Hepatocyte (in vitro differentiated cells): ENCODE results near the gene C11orf52. TPM values are rescaled to one million over a fixed set of nuclear protein-coding genes. Genes with fewer than 3 reads are reported as not detected.

Source experiments
- DNase-seq: peaks from one replicate; pipeline ENCODE4 v3.0.0-alpha.2; 2016; ENCODE audit warnings: low spot score
- H2AFZ ChIP-seq: fragments of 200-600 bp; sonication (generic); 2 replicates; pipeline ENCODE4 v1.6.0; 2016; ENCODE audit warnings: antibody characterized with exemption, mild to moderate bottlenecking
- H3K27ac ChIP-seq: fragments of 200-600 bp; sonication (generic); 2 replicates; pipeline ENCODE4 v1.5.1; 2016; ENCODE audit warnings: mild to moderate bottlenecking
- H3K27me3 ChIP-seq: fragments of 200-600 bp; sonication (generic); 2 replicates; pipeline ENCODE4 v1.6.1; 2016
- H3K36me3 ChIP-seq: fragments of 200-600 bp; sonication (generic); replicated peaks from 2 replicates; pipeline ENCODE4 v1.5.1; 2016; ENCODE audit warnings: low read depth; ENCODE audit not compliant: insufficient read depth
- H3K4me1 ChIP-seq: fragments of 200-600 bp; sonication (generic); 2 replicates; pipeline ENCODE4 v1.5.1; 2016; ENCODE audit warnings: mild to moderate bottlenecking, moderate library complexity; ENCODE audit not compliant: insufficient read depth
- H3K4me2 ChIP-seq: fragments of 200-600 bp; sonication (generic); 2 replicates; pipeline ENCODE4 v1.6.0; 2016
- H3K4me3 ChIP-seq: fragments of 200-600 bp; sonication (generic); 2 replicates; pipeline ENCODE4 v1.5.1; 2016; ENCODE audit warnings: mild to moderate bottlenecking
- H3K79me2 ChIP-seq: fragments of 200-600 bp; sonication (generic); 2 replicates; pipeline ENCODE4 v1.6.0; 2017; ENCODE audit warnings: mild to moderate bottlenecking
- H3K9me2 ChIP-seq: fragments of 200-600 bp; sonication (generic); replicated peaks from 2 replicates; pipeline ENCODE4 v1.6.0; 2017; ENCODE audit warnings: mild to moderate bottlenecking; ENCODE audit not compliant: insufficient read depth
- H3K9me3 ChIP-seq: fragments of 200-600 bp; sonication (generic); 2 replicates; pipeline ENCODE4 v1.5.1; 2016; ENCODE audit warnings: low read depth, mild to moderate bottlenecking
- H4K20me1 ChIP-seq: fragments of 200-600 bp; sonication (generic); 2 replicates; pipeline ENCODE4 v1.6.0; 2016; ENCODE audit warnings: mild to moderate bottlenecking; ENCODE audit not compliant: insufficient read depth, poor library complexity, severe bottlenecking
- CTCF ChIP-seq: fragments of 200-600 bp; sonication (generic); IDR thresholded peaks from 2 replicates; pipeline ENCODE4 v1.5.1; 2016; ENCODE audit warnings: antibody characterized with exemption, mild to moderate bottlenecking; ENCODE audit not compliant: poor library complexity
- EZH2 ChIP-seq: fragments of 200-600 bp; sonication (generic); IDR thresholded peaks from 2 replicates; pipeline ENCODE4 v1.6.1; 2016; ENCODE audit warnings: antibody characterized with exemption, mild to moderate bottlenecking, borderline replicate concordance
- EZH2phosphoT487 ChIP-seq: fragments of 200-600 bp; sonication (generic); IDR thresholded peaks from one replicate; pipeline ENCODE4 v1.6.1; 2018; ENCODE audit warnings: antibody characterized with exemption, mild to moderate bottlenecking, low read depth, moderate library complexity; ENCODE audit not compliant: unreplicated experiment, severe bottlenecking
- WGBS: methylation state at CpG from one replicate; pipeline ENCODE4 v1.1.6; 2016; ENCODE audit warnings: low lambda C conversion rate; ENCODE audit errors: missing lambda C conversion rate; 5-methylcytosine and 5-hydroxymethylcytosine counted together
- polyA plus RNA-seq: library from polyadenylated mRNA; unstranded; fragments of >200 nt; fragmentation: Nextera tagmentation; extraction: Ambion mirVana; gene quantifications from 2 replicates; pipeline ENCODE4 v1.2.1, GENCODE V29; 2016
- total RNA-seq: library from RNA; depleted of rRNA; stranded (reverse); fragments of >200 nt; gene quantifications from 2 replicates; pipeline ENCODE4 v1.2.3, GENCODE V29; 2014

Gene C11orf52
- total and polyA plus RNA-seq, 2 experiments from 2014 or later = 14.8 to 23.7 TPM

- no peak overlapping the region for H2AFZ ChIP-seq
- no peaks in the 10 kb centered on the region for H3K79me2 ChIP-seq
- H3K9me2 ChIP-seq = no peaks in the 10 kb centered on the region
- H3K4me1 ChIP-seq = peaks cover 22% of the 10 kb centered on the region
- no peak for DNase-seq
- peak overlapping the region; percentile 63 for H3K27ac ChIP-seq
- H3K4me2 ChIP-seq = peak overlapping the region; percentile 53
- H3K4me3 ChIP-seq = no peak overlapping the region
- no peaks in the 10 kb centered on the region for H3K9me3 ChIP-seq
- WGBS = 82% methylated on average over 9 of the region's 9 CpGs
- H3K36me3 ChIP-seq = no peaks in the 10 kb centered on the region
- H3K27me3 ChIP-seq = no peaks in the 10 kb centered on the region
- H4K20me1 ChIP-seq = no peaks in the 10 kb centered on the region
- TF ChIP-seq EZH2phosphoT487 = no peak
- no peak for TF ChIP-seq CTCF
- no peak for TF ChIP-seq EZH2
Observed at GRCh38 chr11:111910676-111911562, 7.8 kb upstream of the C11orf52 start.

- WGBS = 60% methylated on average over 16 of the region's 17 CpGs
- no peak for TF ChIP-seq EZH2phosphoT487
- no peak for TF ChIP-seq EZH2
- no peak for TF ChIP-seq CTCF
- Histone ChIP-seq H3K4me2 (peak within 1 kb of the TSS; percentile 53), H2AFZ (peak within 1 kb of the TSS; percentile 18), H4K20me1 (no peaks in the 10 kb centered on the region), H3K27ac (peak within 1 kb of the TSS; percentile 63), H3K9me2 (no peaks in the 10 kb centered on the region), H3K9me3 (no peaks in the 10 kb centered on the region), H3K4me1 (peaks cover 22% of the 10 kb centered on the region), H3K4me3 (no peak within 1 kb of the TSS), H3K79me2 (no peaks in the 10 kb centered on the region), H3K27me3 (no peaks in the 10 kb centered on the region), H3K36me3 (no peaks in the 10 kb centered on the region)
- peak; percentile 88 for DNase-seq
Observed at GRCh38 chr11:111911563-111912401, 6.9 kb upstream of the C11orf52 start, which contains the start of gene CRYAB. CRYAB (minus strand) TSS chr11:111911770; CDS start chr11:111911724, 46 bp downstream.

DNA sequence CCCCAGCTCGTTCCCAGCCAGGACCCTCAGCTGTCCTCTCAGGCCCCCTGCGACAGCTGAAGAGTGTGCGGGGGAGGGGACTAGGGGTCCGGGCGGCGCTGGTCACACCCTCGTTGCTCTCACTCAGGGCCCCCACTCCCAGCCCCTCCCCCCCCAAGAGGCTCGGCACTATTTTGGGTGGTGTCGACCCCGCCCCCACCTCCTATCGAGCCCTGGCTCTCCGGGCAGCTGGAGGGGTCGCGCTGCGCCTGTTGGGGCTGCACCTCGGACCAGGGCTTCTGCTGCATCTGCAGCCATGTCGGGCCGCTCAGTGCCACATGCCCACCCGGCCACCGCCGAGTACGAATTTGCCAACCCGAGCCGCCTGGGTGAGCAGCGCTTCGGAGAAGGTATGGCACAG, 6.2 kb upstream of the C11orf52 start, which contains the start of gene HSPB2:
Gene HSPB2 (plus strand): TSS at position 200 of the 400 bp plus-strand sequence. CDS start 96 bp downstream, at position 296.
- no peak for TF ChIP-seq CTCF
- no peak for TF ChIP-seq EZH2phosphoT487
- no peak for TF ChIP-seq EZH2
- H3K27me3 ChIP-seq = no peaks in the 10 kb centered on the region
- H2AFZ ChIP-seq = peak within 1 kb of the TSS; percentile 18
- no peak within 1 kb of the TSS for H3K4me3 ChIP-seq
- H3K79me2 ChIP-seq = no peaks in the 10 kb centered on the region
- no peak for DNase-seq
- 95% methylated on average over 14 of the region's 26 CpGs for WGBS
- H3K36me3 ChIP-seq = no peaks in the 10 kb centered on the region
- H4K20me1 ChIP-seq = no peaks in the 10 kb centered on the region
- H3K27ac ChIP-seq = peak within 1 kb of the TSS; percentile 63
- no peaks in the 10 kb centered on the region for H3K9me2 ChIP-seq
- peaks cover 22% of the 10 kb centered on the region for H3K4me1 ChIP-seq
- H3K4me2 ChIP-seq = peak within 1 kb of the TSS; percentile 53
- no peaks in the 10 kb centered on the region for H3K9me3 ChIP-seq
